Chondrocyte (in vitro differentiated cells): ENCODE data around the gene TNFRSF1B. TPM values are rescaled to one million over a fixed set of nuclear protein-coding genes. Genes with fewer than 3 reads are reported as not detected.

Experiments
- DNase-seq: peaks from one replicate; pipeline ENCODE4 v3.0.0; 2021; ENCODE audit warnings: mixed read lengths, low spot score
- H3K27ac Mint-ChIP-seq: one replicate; pipeline ENCODE4 v1.8.0; 2021; ENCODE audit warnings: mild to moderate bottlenecking, moderate library complexity, mixed read lengths; ENCODE audit not compliant: unreplicated experiment
- H3K27me3 Mint-ChIP-seq: 2 replicates; pipeline ENCODE4 v1.8.0; 2021; ENCODE audit warnings: low read depth, mixed read lengths
- H3K36me3 Mint-ChIP-seq: 2 replicates; pipeline ENCODE4 v1.8.0; 2021; ENCODE audit warnings: low read depth, mixed read lengths
- H3K4me1 Mint-ChIP-seq: 2 replicates; pipeline ENCODE4 v1.8.0; 2021; ENCODE audit warnings: low read depth, mild to moderate bottlenecking, mixed read lengths
- H3K4me3 Mint-ChIP-seq: one replicate; pipeline ENCODE4 v1.8.0; 2021; ENCODE audit warnings: mild to moderate bottlenecking, moderate library complexity, mixed read lengths; ENCODE audit not compliant: unreplicated experiment
- H3K9me3 Mint-ChIP-seq: 2 replicates; pipeline ENCODE4 v1.8.0; 2021; ENCODE audit warnings: low read depth, mixed read lengths
- total RNA-seq: library from RNA; stranded (reverse); gene quantifications from 3 replicates; pipeline ENCODE4 v1.2.1, GENCODE V29; 2021
- TF ChIP-seq, protein P1 (sequence below): fragments of 200-600 bp; sonication (generic); IDR thresholded peaks from 2 replicates; pipeline ENCODE4 v1.5.0; 2021; ENCODE audit warnings: antibody characterized with exemption, mild to moderate bottlenecking, moderate library complexity

TNFRSF1B gene
- total RNA-seq, 1 donor from 2014 or later = 0.22 TPM

GRCh38 chr1:12161324-12161661 lies 5.5 kb upstream of the TNFRSF1B start:
- H3K27ac Mint-ChIP-seq = no peak overlapping the region
- peaks cover 11% of the 10 kb centered on the region for H3K27me3 Mint-ChIP-seq
- no peaks in the 10 kb centered on the region for H3K9me3 Mint-ChIP-seq
- peaks cover 15% of the 10 kb centered on the region for H3K4me1 Mint-ChIP-seq
- TF ChIP-seq, protein P1, sequence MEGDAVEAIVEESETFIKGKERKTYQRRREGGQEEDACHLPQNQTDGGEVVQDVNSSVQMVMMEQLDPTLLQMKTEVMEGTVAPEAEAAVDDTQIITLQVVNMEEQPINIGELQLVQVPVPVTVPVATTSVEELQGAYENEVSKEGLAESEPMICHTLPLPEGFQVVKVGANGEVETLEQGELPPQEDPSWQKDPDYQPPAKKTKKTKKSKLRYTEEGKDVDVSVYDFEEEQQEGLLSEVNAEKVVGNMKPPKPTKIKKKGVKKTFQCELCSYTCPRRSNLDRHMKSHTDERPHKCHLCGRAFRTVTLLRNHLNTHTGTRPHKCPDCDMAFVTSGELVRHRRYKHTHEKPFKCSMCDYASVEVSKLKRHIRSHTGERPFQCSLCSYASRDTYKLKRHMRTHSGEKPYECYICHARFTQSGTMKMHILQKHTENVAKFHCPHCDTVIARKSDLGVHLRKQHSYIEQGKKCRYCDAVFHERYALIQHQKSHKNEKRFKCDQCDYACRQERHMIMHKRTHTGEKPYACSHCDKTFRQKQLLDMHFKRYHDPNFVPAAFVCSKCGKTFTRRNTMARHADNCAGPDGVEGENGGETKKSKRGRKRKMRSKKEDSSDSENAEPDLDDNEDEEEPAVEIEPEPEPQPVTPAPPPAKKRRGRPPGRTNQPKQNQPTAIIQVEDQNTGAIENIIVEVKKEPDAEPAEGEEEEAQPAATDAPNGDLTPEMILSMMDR = no peak
- no peaks in the 10 kb centered on the region for H3K36me3 Mint-ChIP-seq
- DNase-seq = no peak
- H3K4me3 Mint-ChIP-seq = no peak overlapping the region

- no peak overlapping the region for H3K27ac Mint-ChIP-seq
- H3K27me3 Mint-ChIP-seq = peaks cover 15% of the 10 kb centered on the region
- H3K4me1 Mint-ChIP-seq = peaks cover 18% of the 10 kb centered on the region
- TF ChIP-seq, protein P1 = no peak
- H3K36me3 Mint-ChIP-seq = no peaks in the 10 kb centered on the region
- H3K9me3 Mint-ChIP-seq = no peaks in the 10 kb centered on the region
- no peak overlapping the region for H3K4me3 Mint-ChIP-seq
- no peak for DNase-seq
These were observed 4.9 kb upstream of the TNFRSF1B start for GRCh38 chr1:12161662-12162458.

DNA sequence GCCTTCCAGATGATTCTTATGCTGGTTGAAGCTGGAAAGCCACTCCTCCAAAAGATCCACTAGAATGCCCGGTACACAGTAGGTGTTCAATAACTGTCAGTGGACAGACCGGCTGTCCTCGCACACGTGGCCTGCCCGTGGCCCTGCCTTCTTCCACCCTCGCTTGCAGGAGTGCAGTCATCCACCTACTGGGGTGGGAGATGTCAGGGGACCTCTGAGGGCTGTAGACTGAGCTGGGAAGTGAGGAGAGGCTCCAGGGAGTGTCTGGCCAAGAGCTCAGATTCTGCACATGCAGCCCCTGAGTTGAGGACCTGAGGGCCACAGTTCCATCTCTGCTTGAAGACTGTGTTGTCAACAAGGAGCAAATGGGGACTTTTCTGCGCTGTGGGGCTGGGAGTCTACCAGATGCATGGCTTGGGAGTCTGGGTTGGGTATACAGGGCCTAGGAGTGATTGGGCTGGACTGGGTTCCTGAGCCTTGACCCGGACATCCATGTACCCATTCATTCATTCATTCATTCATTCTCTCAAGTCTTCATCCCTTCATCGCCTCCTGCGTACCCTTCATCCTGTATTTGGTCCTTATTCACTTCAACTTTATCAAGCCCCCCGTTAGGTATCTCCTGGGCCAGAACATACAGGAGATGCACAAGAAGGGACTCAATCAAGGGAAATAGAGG lies 4.2 kb upstream of the TNFRSF1B start:
- H3K4me1 Mint-ChIP-seq = peaks cover 20% of the 10 kb centered on the region
- H3K4me3 Mint-ChIP-seq = no peak overlapping the region
- H3K9me3 Mint-ChIP-seq = no peaks in the 10 kb centered on the region

GRCh38 chr1:12163210-12163609 lies 3.6 kb upstream of the TNFRSF1B start:
- H3K27ac Mint-ChIP-seq = no peak overlapping the region

More for the DNA sequence above, 4.2 kb upstream of the TNFRSF1B start:
- DNase-seq = no peak
- Mint-ChIP-seq H3K27me3 (peaks cover 16% of the 10 kb centered on the region), H3K27ac (no peak overlapping the region), H3K36me3 (no peaks in the 10 kb centered on the region)
- TF ChIP-seq, protein P1 = no peak

DNA sequence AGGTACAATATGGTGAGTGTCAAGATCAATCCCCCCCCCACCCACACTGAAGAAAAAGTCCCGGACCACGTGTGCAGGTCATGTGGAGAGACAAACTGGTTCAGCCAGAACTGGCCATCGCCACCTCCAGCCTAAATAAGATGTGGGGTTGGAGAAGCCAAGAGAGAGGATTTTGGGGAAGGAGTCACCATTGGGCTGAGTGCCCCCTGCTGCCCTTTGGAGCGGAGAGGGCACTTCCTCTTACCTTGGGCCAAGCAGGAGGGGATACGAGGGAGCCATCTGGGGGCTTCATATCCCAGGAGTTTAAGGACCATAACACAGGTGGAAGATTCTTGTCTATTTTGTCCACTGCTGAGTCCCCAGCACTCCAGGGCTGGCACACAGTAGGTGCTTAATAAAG lies 2.6 kb upstream of the TNFRSF1B start:
- H3K36me3 Mint-ChIP-seq = no peaks in the 10 kb centered on the region
- H3K27ac Mint-ChIP-seq = no peak overlapping the region
- no peak overlapping the region for H3K4me3 Mint-ChIP-seq
- H3K27me3 Mint-ChIP-seq = peaks cover 26% of the 10 kb centered on the region
- no peak for DNase-seq
- H3K9me3 Mint-ChIP-seq = no peaks in the 10 kb centered on the region
- peaks cover 25% of the 10 kb centered on the region for H3K4me1 Mint-ChIP-seq
- TF ChIP-seq, protein P1 = no peak

More at GRCh38 chr1:12163210-12163609, 3.6 kb upstream of the TNFRSF1B start:
- TF ChIP-seq, protein P1 = no peak
- Mint-ChIP-seq H3K9me3 (no peaks in the 10 kb centered on the region), H3K36me3 (no peaks in the 10 kb centered on the region), H3K27me3 (peaks cover 19% of the 10 kb centered on the region), H3K4me1 (peaks cover 25% of the 10 kb centered on the region), H3K4me3 (no peak overlapping the region)
- DNase-seq = no peak
